Measurements from ENCODE around the gene SPOCK3.

DNA sequence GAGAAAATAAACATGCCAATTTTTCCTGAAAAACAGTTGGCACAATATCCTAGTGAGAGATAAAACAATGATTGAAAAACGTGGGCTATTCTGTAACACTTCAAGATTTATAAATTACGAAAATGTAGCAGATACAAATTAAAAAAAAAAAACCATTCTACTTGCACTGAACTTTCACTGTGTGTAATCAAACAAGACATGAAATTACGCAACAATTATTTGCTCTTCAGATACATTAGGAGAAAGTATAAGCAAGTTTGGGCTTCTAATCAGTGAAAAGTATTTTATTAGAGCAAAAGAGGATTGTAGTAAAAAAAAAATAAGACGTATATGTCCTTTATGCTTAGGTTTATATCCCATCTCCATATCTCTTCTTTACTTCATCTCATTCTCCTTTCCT is 320.4 kb downstream of the SPOCK3 start:
- TF ChIP-seq POLR2A (IDR thresholded peaks at IDR 0.05; ENCODE audit: low read length) (no peak), GATA1 (IDR thresholded peaks at IDR 0.05; ENCODE audit: low read depth, low read length) (no peak)
